ENCODE results near the gene FREM2. TPM values are rescaled to one million over a fixed set of nuclear protein-coding genes. Genes with fewer than 3 reads are reported as not detected.

Gene FREM2
- total and polyA plus RNA-seq, 7 donors, result under 0.01 to 8.2 (median 2.1) TPM

DNA sequence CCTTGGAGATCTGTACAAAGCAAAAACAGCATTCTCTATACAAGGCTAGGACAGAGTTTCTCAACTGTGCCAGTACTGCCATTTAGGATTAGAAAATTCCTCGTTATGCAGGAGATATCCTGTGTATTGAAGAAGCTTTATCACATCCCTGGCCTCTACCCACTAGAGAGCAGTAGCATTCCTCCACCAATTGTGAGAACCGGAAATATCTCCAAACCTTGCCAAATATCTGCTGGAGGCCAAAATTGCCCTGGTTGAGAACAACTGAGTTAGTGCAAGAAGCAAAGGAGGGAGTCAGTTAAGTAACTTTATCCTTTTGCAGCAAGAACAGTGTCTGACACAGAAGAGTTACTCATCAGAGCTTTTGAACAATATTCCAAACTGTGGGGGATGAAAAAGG lies 16.2 kb upstream of the FREM2 start:
- H3K27ac ChIP-seq, result no peak overlapping the region
- DNase-seq, result no peak
- WGBS, 2 donors, result 55 to 68% methylated on average over 2 of the region's 2 CpGs
- intact Hi-C loops (cut with DNase I), result no loop called here
- H3K4me1 ChIP-seq, result peaks cover 0 to 16% (median 6%) of the 10 kb centered on the region in 4 donors
- TF ChIP-seq EP300 (IDR thresholded peaks at IDR 0.05), result no peak
- no peak overlapping the region for H3K4me3 ChIP-seq
- no peaks in the 10 kb centered on the region for H3K36me3 ChIP-seq
- H3K9me3 ChIP-seq, result no peaks in the 10 kb centered on the region
- H3K27me3 ChIP-seq, result no peaks in the 10 kb centered on the region

DNA sequence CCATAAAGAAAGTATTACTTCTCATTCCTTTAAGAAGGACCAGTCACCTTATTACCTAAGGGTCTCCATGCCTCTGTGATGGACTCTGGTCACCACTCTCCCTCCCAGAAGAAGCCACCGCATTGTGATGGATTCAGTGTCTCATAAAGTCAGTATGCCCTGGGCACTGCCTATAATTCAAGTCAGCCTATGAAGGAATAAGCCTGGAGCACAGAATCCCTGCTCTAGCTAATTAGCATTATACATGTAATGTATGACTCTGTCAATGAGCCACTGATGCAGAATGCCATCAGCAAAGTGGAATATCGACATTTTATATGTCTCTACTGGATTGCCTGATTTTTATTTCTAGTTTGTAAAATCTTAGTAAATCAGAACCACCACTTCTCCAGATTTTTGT lies 14.9 kb upstream of the FREM2 start:
- no peak overlapping the region for H3K4me3 ChIP-seq
- H3K27me3 ChIP-seq, result no peaks in the 10 kb centered on the region
- no peak for DNase-seq
- no peaks in the 10 kb centered on the region for H3K9me3 ChIP-seq
- no peak overlapping the region for H3K27ac ChIP-seq
- 90 to 91% methylated on average over 2 of the region's 2 CpGs for WGBS, 2 donors
- H3K4me1 ChIP-seq, result peaks cover 0 to 16% (median 6%) of the 10 kb centered on the region in 4 donors
- no peaks in the 10 kb centered on the region for H3K36me3 ChIP-seq
- TF ChIP-seq POLR2AphosphoS5 (IDR thresholded peaks at IDR 0.05), result no peak
- TF ChIP-seq, protein P1, sequence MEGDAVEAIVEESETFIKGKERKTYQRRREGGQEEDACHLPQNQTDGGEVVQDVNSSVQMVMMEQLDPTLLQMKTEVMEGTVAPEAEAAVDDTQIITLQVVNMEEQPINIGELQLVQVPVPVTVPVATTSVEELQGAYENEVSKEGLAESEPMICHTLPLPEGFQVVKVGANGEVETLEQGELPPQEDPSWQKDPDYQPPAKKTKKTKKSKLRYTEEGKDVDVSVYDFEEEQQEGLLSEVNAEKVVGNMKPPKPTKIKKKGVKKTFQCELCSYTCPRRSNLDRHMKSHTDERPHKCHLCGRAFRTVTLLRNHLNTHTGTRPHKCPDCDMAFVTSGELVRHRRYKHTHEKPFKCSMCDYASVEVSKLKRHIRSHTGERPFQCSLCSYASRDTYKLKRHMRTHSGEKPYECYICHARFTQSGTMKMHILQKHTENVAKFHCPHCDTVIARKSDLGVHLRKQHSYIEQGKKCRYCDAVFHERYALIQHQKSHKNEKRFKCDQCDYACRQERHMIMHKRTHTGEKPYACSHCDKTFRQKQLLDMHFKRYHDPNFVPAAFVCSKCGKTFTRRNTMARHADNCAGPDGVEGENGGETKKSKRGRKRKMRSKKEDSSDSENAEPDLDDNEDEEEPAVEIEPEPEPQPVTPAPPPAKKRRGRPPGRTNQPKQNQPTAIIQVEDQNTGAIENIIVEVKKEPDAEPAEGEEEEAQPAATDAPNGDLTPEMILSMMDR (IDR thresholded peaks at IDR 0.05), result no peak
- no peak for TF ChIP-seq EP300 (IDR thresholded peaks at IDR 0.05)
- TF ChIP-seq POLR2A (IDR thresholded peaks at IDR 0.05), result no peak
- intact Hi-C loops (cut with DNase I), result no loop called here

DNA sequence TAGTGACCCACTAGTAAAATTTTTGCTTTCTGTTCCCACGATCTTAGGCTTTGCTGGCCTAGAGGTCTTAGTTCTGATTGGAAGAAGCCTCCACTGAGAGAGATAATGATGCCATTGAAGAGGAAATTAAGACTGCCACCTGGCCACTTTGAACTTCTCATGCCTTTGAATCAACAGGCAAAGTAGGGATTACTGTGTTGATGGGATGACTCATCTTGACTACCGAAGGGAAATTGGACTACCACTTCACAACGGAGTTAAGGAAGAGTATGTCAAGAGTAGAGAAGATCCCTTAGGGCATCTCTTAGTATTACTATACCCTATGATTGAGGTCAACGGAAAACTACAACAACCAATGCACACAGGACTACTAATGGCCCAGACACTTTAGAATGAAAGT lies 12.7 kb upstream of the FREM2 start:
- H3K27me3 ChIP-seq, result no peaks in the 10 kb centered on the region
- TF ChIP-seq EP300 (IDR thresholded peaks at IDR 0.05), result no peak
- no peak for TF ChIP-seq POLR2AphosphoS5 (IDR thresholded peaks at IDR 0.05)
- no peak for TF ChIP-seq POLR2A (IDR thresholded peaks at IDR 0.05)
- TF ChIP-seq, protein P1 (IDR thresholded peaks at IDR 0.05), result no peak
- no peaks in the 10 kb centered on the region for H3K36me3 ChIP-seq

DNA sequence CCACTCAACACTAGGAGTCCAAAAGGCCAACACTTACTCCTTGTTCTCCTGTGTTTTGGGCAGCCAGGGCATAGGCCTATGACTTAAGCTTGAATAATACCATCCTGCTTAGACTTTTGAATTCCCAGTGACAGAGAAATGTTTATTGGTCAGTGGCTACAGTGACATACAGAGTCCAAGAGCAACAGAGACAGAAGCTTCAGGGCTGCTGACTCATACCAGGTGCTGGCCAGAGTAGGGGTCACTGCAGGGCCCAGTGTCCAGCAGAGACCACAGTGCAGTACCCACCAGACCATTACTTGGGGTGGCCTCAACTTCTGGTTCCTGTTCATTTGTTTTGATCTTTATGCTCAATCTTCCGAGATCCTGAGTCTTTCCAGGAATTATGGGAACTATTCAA lies 6.0 kb upstream of the FREM2 start:
- no peaks in the 10 kb centered on the region for H3K9me3 ChIP-seq
- peaks cover 0 to 2% (median 1%) of the 10 kb centered on the region in 4 donors for H3K4me1 ChIP-seq
- intact Hi-C loops (cut with DNase I), result no loop called here
- H3K36me3 ChIP-seq, result no peaks in the 10 kb centered on the region
- no peaks in the 10 kb centered on the region for H3K27me3 ChIP-seq
- no peak overlapping the region for H3K27ac ChIP-seq
- TF ChIP-seq POLR2AphosphoS5 (IDR thresholded peaks at IDR 0.05) (no peak), POLR2A (IDR thresholded peaks at IDR 0.05) (no peak), EP300 (IDR thresholded peaks at IDR 0.05) (no peak)
- TF ChIP-seq, protein P1 (IDR thresholded peaks at IDR 0.05), result no peak
- H3K4me3 ChIP-seq, result no peak overlapping the region
- 82 to 86% methylated on average over 1 of the region's 1 CpG for WGBS, 2 donors
- DNase-seq, result no peak

More for the DNA sequence above, 12.7 kb upstream of the FREM2 start:
- Histone ChIP-seq H3K27ac (no peak overlapping the region), H3K4me3 (no peak overlapping the region), H3K4me1 (peaks cover 0 to 16% (median 6%) of the 10 kb centered on the region in 4 donors), H3K9me3 (no peaks in the 10 kb centered on the region)
- 64 to 79% methylated on average over 4 of the region's 4 CpGs for WGBS, 2 donors
- intact Hi-C loops (cut with DNase I), result no loop called here
- no peak for DNase-seq

DNA sequence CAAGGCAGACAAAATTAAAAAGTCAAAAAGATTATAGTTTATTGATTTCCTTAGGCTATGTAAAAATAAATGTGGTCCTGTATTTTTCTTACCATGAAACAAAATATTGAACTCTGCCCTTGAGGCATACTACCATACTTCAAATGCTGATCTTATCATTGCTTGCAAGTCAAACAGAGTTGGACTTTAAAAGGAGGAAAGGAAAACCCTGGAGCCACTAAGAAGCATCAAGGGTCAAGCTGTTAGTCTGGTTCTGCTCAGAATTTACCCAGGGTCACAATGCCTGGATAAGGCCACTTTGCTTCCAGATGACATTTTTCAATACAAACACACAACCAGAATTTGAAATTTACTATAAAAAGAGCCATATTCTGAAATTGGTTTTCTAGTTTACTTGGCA lies 2.2 kb upstream of the FREM2 start:
- TF ChIP-seq POLR2A (IDR thresholded peaks at IDR 0.05) (no peak), EP300 (IDR thresholded peaks at IDR 0.05) (no peak), POLR2AphosphoS5 (IDR thresholded peaks at IDR 0.05) (no peak)
- TF ChIP-seq, protein P1 (IDR thresholded peaks at IDR 0.05), result no peak
- intact Hi-C loops (cut with DNase I), result no loop called here
- H3K4me3 ChIP-seq, result no peak overlapping the region
- no peak overlapping the region for H3K27ac ChIP-seq
- H3K4me1 ChIP-seq, result peaks cover 0 to 24% (median 19%) of the 10 kb centered on the region in 4 donors
- H3K36me3 ChIP-seq, result no peaks in the 10 kb centered on the region
- H3K27me3 ChIP-seq, result peaks cover 0 to 22% (median 0%) of the 10 kb centered on the region in 3 donors
- H3K9me3 ChIP-seq, result no peaks in the 10 kb centered on the region
- DNase-seq, result no peak

Measured in sigmoid colon (tissue), 7 donors.